ENCODE results near the gene PLEKHG3. TPM values are rescaled to one million over a fixed set of nuclear protein-coding genes. Genes with fewer than 3 reads are reported as not detected.

PLEKHG3 gene
- total RNA-seq, 1 experiment from 2014 or later = 34.0 TPM

- Histone ChIP-seq H3K4me3 (ENCODE audit: low read depth in 2 of 2, low read length in 2 of 2) (no peak overlapping the region), H3K27ac (ENCODE audit: low read length) (no peak overlapping the region), H3K9me3 (ENCODE audit: control insufficient read depth, insufficient read depth, low read depth, low read length) (no peaks in the 10 kb centered on the region), H3K27me3 (ENCODE audit: control insufficient read depth, insufficient read depth, low read length) (no peaks in the 10 kb centered on the region), H3K4me1 (ENCODE audit: control insufficient read depth, insufficient read depth, low read length) (no peaks in the 10 kb centered on the region), H3K36me3 (ENCODE audit: control insufficient read depth, insufficient read depth, low read length) (no peaks in the 10 kb centered on the region)
- no peak for TF ChIP-seq POLR2AphosphoS5 (IDR thresholded peaks at IDR 0.05; ENCODE audit: low read depth, low read length)
- TF ChIP-seq TCF7L2 (IDR thresholded peaks at IDR 0.05; ENCODE audit: low read depth, low read length) = no peak
- TF ChIP-seq REST (IDR thresholded peaks at IDR 0.05; ENCODE audit: insufficient read depth in 1 of 2, low read depth in 2 of 2, low read length in 1 of 2) = no peak
- TF ChIP-seq SIN3A (IDR thresholded peaks at IDR 0.05; ENCODE audit: borderline replicate concordance, insufficient read depth, low read depth, low read length) = no peak
- no peak for TF ChIP-seq CTCF (IDR thresholded peaks at IDR 0.05)
- ATAC-seq (no peak), DNase-seq (ENCODE audit: low read depth, low spot score) (no peak)
- CTCF ChIA-PET = no interaction called here
- in situ Hi-C loops (cut with HindIII; ENCODE audit: low pct_unique_long_range_greater_than_20kb, low sequenced_read_pairs) = no loop called here
- BruUV-seq (replicated peaks) = no TSS peak
- intact Hi-C loops (cut with micrococcal nuclease; ENCODE audit: unreplicated experiment) = no loop called here
- POLR2A ChIA-PET = no interaction called here
These were observed 86.3 kb downstream of the PLEKHG3 start for GRCh38 chr14:64790478-64790877.

- in situ Hi-C loops (cut with HindIII; ENCODE audit: low pct_unique_long_range_greater_than_20kb, low sequenced_read_pairs) = no loop called here
- CTCF ChIA-PET = no interaction called here
- TF ChIP-seq POLR2AphosphoS5 (IDR thresholded peaks at IDR 0.05; ENCODE audit: low read depth, low read length) (no peak), SIN3A (IDR thresholded peaks at IDR 0.05; ENCODE audit: borderline replicate concordance, insufficient read depth, low read depth, low read length) (no peak), REST (IDR thresholded peaks at IDR 0.05; ENCODE audit: insufficient read depth in 1 of 2, low read depth in 2 of 2, low read length in 1 of 2) (no peak), CTCF (IDR thresholded peaks at IDR 0.05) (no peak), TCF7L2 (IDR thresholded peaks at IDR 0.05; ENCODE audit: low read depth, low read length) (no peak)
- Histone ChIP-seq H3K27ac (ENCODE audit: low read length) (no peak overlapping the region), H3K4me3 (ENCODE audit: low read depth in 2 of 2, low read length in 2 of 2) (no peak overlapping the region), H3K27me3 (ENCODE audit: control insufficient read depth, insufficient read depth, low read length) (no peaks in the 10 kb centered on the region), H3K4me1 (ENCODE audit: control insufficient read depth, insufficient read depth, low read length) (no peaks in the 10 kb centered on the region), H3K9me3 (ENCODE audit: control insufficient read depth, insufficient read depth, low read depth, low read length) (no peaks in the 10 kb centered on the region), H3K36me3 (ENCODE audit: control insufficient read depth, insufficient read depth, low read length) (no peaks in the 10 kb centered on the region)
- no peak for DNase-seq (ENCODE audit: low read depth, low spot score)
- BruUV-seq (replicated peaks) = no TSS peak
- ATAC-seq = no peak
- POLR2A ChIA-PET = no interaction called here
- intact Hi-C loops (cut with micrococcal nuclease; ENCODE audit: unreplicated experiment) = no loop called here
These were observed 88.0 kb downstream of the PLEKHG3 start for GRCh38 chr14:64792231-64792630.
